Left lobe of liver (tissue), 2 donors: ENCODE data around the gene SLCO3A1. TPM values are rescaled to one million over a fixed set of nuclear protein-coding genes. Genes with fewer than 3 reads are reported as not detected.
"Not testable (repeated sequence)": the region's sequence is repeated elsewhere in the genome, so short reads cannot be mapped to it uniquely, and the experiment has no call there.

Source experiments
- ATAC-seq: fragments of 200-7000 bp; cut with Tn5 transposase; one replicate; pipeline ENCODE4 v1.9.1; 2020; ENCODE audit warnings: mild to moderate bottlenecking, moderate library complexity
- DNase-seq: peaks from one replicate; pipeline ENCODE4 v3.0.0-alpha.2; 2020; ENCODE audit warnings: low spot score
- total RNA-seq: library from RNA; stranded (reverse); gene quantifications from one replicate; pipeline ENCODE4 v1.2.1, GENCODE V29; 2021
- donor health status: DM: no; HTN: no; CAD: no; lungs with moderate emphysema.
- donor health status: DM: no; HTN: yes; CAD: no.

SLCO3A1 gene
- total RNA-seq, 1 donor from 2014 or later, result 3.4 TPM

- no peak for DNase-seq
- no peak for ATAC-seq
Measured at GRCh38 chr15:91961357-91961756, 107.8 kb downstream of the SLCO3A1 start.

GRCh38 chr15:91963747-91964146 lies 110.2 kb downstream of the SLCO3A1 start:
- not testable (repeated sequence) for DNase-seq, ATAC-seq

GRCh38 chr15:91965501-91966193 lies 112.1 kb downstream of the SLCO3A1 start:
- no peak for ATAC-seq
- no peak for DNase-seq

- DNase-seq (no peak), ATAC-seq (no peak)
Measured at GRCh38 chr15:91966194-91966552, 112.7 kb downstream of the SLCO3A1 start.

- ATAC-seq, result no peak
- DNase-seq, result no peak
Measured at GRCh38 chr15:91967935-91968606, 114.6 kb downstream of the SLCO3A1 start.

- DNase-seq, result no peak
- ATAC-seq, result no peak
Measured at GRCh38 chr15:91968610-91969009, 115.1 kb downstream of the SLCO3A1 start.

- ATAC-seq (no peak), DNase-seq (no peak)
Measured at GRCh38 chr15:91970142-91970541, 116.6 kb downstream of the SLCO3A1 start.

- ATAC-seq (no peak), DNase-seq (no peak)
Measured at GRCh38 chr15:91973481-91973880, 120.0 kb downstream of the SLCO3A1 start.

GRCh38 chr15:91974321-91974720 lies 120.8 kb downstream of the SLCO3A1 start:
- ATAC-seq, result no peak
- no peak for DNase-seq

- ATAC-seq (no peak), DNase-seq (no peak)
Measured at GRCh38 chr15:91975241-91975978, 121.9 kb downstream of the SLCO3A1 start.

- no peak for ATAC-seq
- no peak for DNase-seq
Measured at GRCh38 chr15:91976966-91977365, 123.5 kb downstream of the SLCO3A1 start.

- DNase-seq (no peak), ATAC-seq (no peak)
Measured at GRCh38 chr15:91980502-91981267, 127.2 kb downstream of the SLCO3A1 start.

GRCh38 chr15:91981821-91982800 lies 128.6 kb downstream of the SLCO3A1 start:
- no peak for DNase-seq
- ATAC-seq, result no peak

GRCh38 chr15:91983729-91984340 lies 130.3 kb downstream of the SLCO3A1 start:
- no peak for DNase-seq
- ATAC-seq, result no peak

GRCh38 chr15:91985297-91985696 lies 131.8 kb downstream of the SLCO3A1 start:
- DNase-seq, result no peak
- no peak for ATAC-seq

- ATAC-seq (peak; percentile 89), DNase-seq (peak; percentile 65)
Measured at GRCh38 chr15:91988071-91988470, 134.6 kb downstream of the SLCO3A1 start.

GRCh38 chr15:91988655-91989054 lies 135.1 kb downstream of the SLCO3A1 start:
- DNase-seq (no peak), ATAC-seq (no peak)

GRCh38 chr15:91989821-91990220 lies 136.3 kb downstream of the SLCO3A1 start:
- DNase-seq, result no peak
- no peak for ATAC-seq

GRCh38 chr15:91992945-91993344 lies 139.4 kb downstream of the SLCO3A1 start:
- ATAC-seq, result no peak
- no peak for DNase-seq

GRCh38 chr15:91995146-91995545 lies 141.6 kb downstream of the SLCO3A1 start:
- DNase-seq (no peak), ATAC-seq (no peak)
